Progenitor cell of endocrine pancreas (in vitro differentiated cells): ENCODE data around the gene C19orf81. TPM values are rescaled to one million over a fixed set of nuclear protein-coding genes. Genes with fewer than 3 reads are reported as not detected.
A peak's percentile ranks its signal among the peaks of the same experiment; 100 is the strongest.
"Not testable (repeated sequence)": the region's sequence is repeated elsewhere in the genome, so short reads cannot be mapped to it uniquely, and the experiment has no call there.

Source experiments
- DNase-seq: peaks from one replicate; pipeline ENCODE4 v3.0.0; 2021; ENCODE audit warnings: low spot score; ENCODE audit not compliant: unreplicated experiment
- H3K27ac Mint-ChIP-seq: 2 replicates; pipeline ENCODE4 v1.8.0; 2021; ENCODE audit warnings: mild to moderate bottlenecking, moderate library complexity, mixed read lengths
- H3K27me3 Mint-ChIP-seq: 2 replicates; pipeline ENCODE4 v1.8.0; 2021; ENCODE audit warnings: mixed read lengths
- H3K36me3 Mint-ChIP-seq: 2 replicates; pipeline ENCODE4 v1.8.0; 2022; ENCODE audit warnings: mixed read lengths; ENCODE audit not compliant: insufficient read depth
- H3K4me1 Mint-ChIP-seq: 2 replicates; pipeline ENCODE4 v1.8.0; 2021; ENCODE audit warnings: low read depth, mixed read lengths
- H3K4me3 Mint-ChIP-seq: 2 replicates; pipeline ENCODE4 v1.8.0; 2021; ENCODE audit warnings: low read depth, mild to moderate bottlenecking, moderate library complexity, mixed read lengths
- H3K9me3 Mint-ChIP-seq: 2 replicates; pipeline ENCODE4 v1.8.0; 2021; ENCODE audit warnings: low read depth, mixed read lengths
- total RNA-seq: library from RNA; stranded (reverse); gene quantifications from 2 replicates; pipeline ENCODE4 v1.2.1, GENCODE V29; 2021
- TF ChIP-seq, protein P1 (sequence below): fragments of 200-600 bp; sonication (generic); IDR thresholded peaks from one replicate; pipeline ENCODE4 v1.5.0; 2021; ENCODE audit warnings: antibody characterized with exemption, mild to moderate bottlenecking; ENCODE audit not compliant: unreplicated experiment

Gene C19orf81
- total RNA-seq, 1 donor from 2014 or later = 8.6 TPM

DNA sequence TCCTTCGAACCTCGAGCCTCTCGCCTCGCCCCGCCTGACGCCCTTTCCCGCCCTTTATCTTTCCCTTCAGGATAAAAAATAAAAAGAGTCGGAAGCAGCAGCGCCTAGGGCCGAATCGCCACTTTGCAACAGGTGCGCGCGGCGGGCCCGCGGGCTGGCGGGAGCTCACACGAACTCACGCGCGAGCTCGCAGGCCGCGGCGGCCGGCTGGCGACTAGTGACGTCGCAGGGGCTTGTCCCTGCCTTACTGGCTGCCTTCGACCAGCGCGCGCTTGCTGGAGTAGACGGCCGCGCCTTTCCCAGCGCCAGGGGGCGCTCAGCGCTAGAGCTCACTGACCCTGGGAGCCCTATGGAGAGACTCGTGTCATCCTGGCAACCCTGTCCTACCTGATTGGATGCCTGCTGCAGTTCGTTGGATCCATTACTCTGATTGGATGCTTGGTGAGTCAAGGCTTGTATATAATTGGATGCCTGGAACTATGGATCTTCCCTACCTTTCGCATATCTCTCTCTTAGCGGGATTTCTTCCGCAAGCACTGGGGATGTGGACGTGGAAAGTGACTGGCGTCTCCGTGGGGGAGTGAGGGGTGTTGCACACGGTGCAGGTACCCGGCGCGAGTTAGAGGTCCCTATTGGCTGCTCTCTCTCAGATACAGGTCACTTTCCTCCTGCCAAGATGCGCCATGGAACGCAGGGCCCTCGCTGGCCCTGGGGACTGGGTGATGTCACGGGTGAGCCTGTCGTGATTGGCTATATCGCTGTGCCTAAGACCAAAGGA is 43.0 kb upstream of the C19orf81 start:
- H3K4me1 Mint-ChIP-seq, H3K9me3 Mint-ChIP-seq, H3K27ac Mint-ChIP-seq, H3K36me3 Mint-ChIP-seq, DNase-seq: not testable (repeated sequence)
- H3K4me3 Mint-ChIP-seq = peak overlapping the region; percentile 9
- TF ChIP-seq, protein P1, sequence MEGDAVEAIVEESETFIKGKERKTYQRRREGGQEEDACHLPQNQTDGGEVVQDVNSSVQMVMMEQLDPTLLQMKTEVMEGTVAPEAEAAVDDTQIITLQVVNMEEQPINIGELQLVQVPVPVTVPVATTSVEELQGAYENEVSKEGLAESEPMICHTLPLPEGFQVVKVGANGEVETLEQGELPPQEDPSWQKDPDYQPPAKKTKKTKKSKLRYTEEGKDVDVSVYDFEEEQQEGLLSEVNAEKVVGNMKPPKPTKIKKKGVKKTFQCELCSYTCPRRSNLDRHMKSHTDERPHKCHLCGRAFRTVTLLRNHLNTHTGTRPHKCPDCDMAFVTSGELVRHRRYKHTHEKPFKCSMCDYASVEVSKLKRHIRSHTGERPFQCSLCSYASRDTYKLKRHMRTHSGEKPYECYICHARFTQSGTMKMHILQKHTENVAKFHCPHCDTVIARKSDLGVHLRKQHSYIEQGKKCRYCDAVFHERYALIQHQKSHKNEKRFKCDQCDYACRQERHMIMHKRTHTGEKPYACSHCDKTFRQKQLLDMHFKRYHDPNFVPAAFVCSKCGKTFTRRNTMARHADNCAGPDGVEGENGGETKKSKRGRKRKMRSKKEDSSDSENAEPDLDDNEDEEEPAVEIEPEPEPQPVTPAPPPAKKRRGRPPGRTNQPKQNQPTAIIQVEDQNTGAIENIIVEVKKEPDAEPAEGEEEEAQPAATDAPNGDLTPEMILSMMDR = peak; percentile 32
- H3K27me3 Mint-ChIP-seq = peaks cover 62% of the 10 kb centered on the region

GRCh38 chr19:50607388-50607787 is 41.9 kb upstream of the C19orf81 start:
- H3K27me3 Mint-ChIP-seq = peaks cover 57% of the 10 kb centered on the region
- H3K27ac Mint-ChIP-seq = no peak overlapping the region
- H3K4me1 Mint-ChIP-seq = no peaks in the 10 kb centered on the region
- no peak for DNase-seq
- H3K4me3 Mint-ChIP-seq = peak overlapping the region; percentile 10
- H3K36me3 Mint-ChIP-seq = peaks cover 2% of the 10 kb centered on the region
- TF ChIP-seq, protein P1 = no peak
- peaks cover 9% of the 10 kb centered on the region for H3K9me3 Mint-ChIP-seq

DNA sequence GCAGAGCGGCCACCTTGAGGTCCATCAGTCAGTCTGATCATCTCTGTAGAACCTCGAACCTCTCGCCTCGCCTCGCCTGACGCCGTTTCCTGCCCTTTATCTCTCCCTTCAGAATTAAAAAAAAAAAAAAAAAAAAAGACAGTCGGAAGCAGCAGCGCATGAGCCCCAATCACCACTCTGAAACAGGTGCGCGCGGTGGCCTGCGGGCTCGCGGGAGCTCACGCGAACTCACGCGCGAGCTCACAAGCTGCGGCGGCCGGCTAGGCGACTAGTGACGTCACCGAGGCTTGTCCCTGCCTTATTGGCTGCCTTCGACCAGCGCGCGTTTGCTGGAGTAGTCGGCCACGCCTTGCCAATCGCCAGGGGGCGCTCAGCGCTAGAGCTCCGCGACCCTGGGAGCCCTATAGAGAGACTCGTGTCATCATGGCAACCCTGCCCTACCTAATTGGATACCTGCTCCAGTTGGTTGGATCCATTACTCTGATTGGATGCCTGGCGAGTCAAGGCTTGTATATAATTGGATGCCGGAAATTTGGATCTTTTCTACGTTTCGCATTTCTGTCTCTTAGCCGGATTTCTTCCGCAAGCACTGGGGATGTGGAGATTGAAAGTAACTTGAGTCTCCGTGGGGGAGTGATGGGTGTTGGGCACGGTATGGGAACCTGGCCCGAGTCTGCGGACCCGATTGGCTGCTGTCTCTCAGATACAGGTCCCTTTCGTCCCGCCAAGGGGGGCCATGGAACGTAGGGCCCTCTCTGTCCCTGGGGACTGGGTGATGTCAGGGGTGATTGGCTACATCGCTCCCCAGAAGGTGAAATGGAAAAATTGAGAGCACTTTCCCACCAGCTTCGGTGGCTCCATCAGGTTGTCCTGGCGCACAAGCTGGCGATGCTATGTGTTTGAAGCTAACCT is 41.1 kb upstream of the C19orf81 start:
- Mint-ChIP-seq H3K27me3 (peaks cover 50% of the 10 kb centered on the region), H3K27ac (no peak overlapping the region), H3K9me3 (peaks cover 9% of the 10 kb centered on the region), H3K4me1 (no peaks in the 10 kb centered on the region), H3K4me3 (peak overlapping the region; percentile 10), H3K36me3 (peaks cover 2% of the 10 kb centered on the region)
- TF ChIP-seq, protein P1 = peak; percentile 76
- peak; percentile 80 for DNase-seq

- H3K36me3 Mint-ChIP-seq, H3K9me3 Mint-ChIP-seq, DNase-seq, H3K27ac Mint-ChIP-seq, H3K4me1 Mint-ChIP-seq, H3K4me3 Mint-ChIP-seq: not testable (repeated sequence)
- H3K27me3 Mint-ChIP-seq = peaks cover 28% of the 10 kb centered on the region
Measured at GRCh38 chr19:50612504-50613404, 36.5 kb upstream of the C19orf81 start.

DNA sequence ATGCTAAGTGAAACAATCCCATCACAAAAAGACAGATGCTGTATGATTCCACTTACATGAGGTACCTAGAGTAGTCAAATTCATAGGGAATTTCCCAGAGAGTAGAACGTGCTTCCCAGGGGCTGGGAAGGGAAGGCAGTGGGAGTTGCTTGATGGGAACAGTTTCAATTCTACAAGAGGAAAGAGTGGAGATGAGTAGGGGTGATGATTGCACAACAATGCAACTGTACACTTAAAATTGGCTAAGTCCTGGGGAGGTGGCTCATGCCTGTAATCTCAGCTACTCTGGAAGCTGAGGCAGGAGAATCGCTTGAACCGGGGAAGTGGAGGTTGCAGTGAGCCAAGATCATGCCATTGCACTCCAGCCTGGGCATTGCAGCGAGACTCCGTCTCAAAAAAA is 30.9 kb upstream of the C19orf81 start:
- not testable (repeated sequence) for H3K36me3 Mint-ChIP-seq, H3K4me3 Mint-ChIP-seq, H3K27me3 Mint-ChIP-seq, DNase-seq, H3K27ac Mint-ChIP-seq, H3K4me1 Mint-ChIP-seq, H3K9me3 Mint-ChIP-seq

DNA sequence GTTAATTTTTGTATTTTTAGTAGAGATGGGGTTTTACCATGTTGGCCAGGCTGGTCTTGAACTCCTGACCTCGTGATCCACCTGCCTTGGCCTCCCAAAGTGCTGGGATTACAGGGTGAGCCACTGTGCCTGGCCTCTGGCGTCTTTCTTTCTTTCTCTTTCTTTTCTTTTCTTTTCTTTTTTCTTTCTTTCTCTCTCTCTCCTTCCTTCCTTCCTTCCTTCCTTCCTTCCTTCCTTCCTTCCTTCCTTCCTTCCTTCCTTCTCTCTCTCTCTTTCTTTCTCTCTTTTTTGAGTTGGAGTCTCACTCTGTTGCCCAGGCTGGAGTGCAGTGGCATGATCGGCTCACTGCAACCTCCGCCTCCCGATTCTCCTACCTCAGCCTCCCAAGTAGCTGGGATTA is 30.1 kb upstream of the C19orf81 start:
- H3K9me3 Mint-ChIP-seq = not testable (repeated sequence)

DNA sequence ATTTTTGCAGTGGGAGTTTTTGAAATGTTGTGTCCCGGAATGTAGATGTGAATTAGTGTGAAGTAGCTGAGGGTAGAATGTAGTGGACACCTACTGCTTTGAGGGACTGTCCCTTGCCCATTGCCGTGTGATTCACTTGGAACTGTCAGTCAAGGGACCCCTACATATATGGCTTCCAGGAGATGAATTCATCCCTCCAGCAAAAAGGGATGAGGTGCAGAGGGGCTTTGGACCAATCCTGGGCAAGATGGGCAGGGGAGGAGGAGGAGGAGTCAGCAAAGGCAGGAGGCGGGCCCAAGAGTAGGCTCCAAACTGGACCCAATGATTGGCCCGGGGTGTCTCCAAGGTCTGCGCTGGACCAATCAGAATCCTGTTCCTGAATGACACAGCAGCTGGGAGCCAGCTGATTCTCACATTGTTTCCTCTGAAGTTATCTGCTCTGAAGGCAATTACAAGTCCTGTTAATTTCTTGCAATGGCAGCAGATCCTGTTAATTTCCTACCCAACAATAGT is 28.8 kb upstream of the C19orf81 start:
- H3K27ac Mint-ChIP-seq, H3K27me3 Mint-ChIP-seq, H3K4me1 Mint-ChIP-seq, H3K36me3 Mint-ChIP-seq, H3K4me3 Mint-ChIP-seq, DNase-seq, H3K9me3 Mint-ChIP-seq: not testable (repeated sequence)

More for the DNA sequence above, 30.1 kb upstream of the C19orf81 start:
- H3K36me3 Mint-ChIP-seq, DNase-seq, H3K4me3 Mint-ChIP-seq, H3K27ac Mint-ChIP-seq, H3K4me1 Mint-ChIP-seq, H3K27me3 Mint-ChIP-seq: not testable (repeated sequence)
